ENCODE measurements around the gene MCM6. TPM values are rescaled to one million over a fixed set of nuclear protein-coding genes. Genes with fewer than 3 reads are reported as not detected.
A peak's percentile ranks its signal among the peaks of the same experiment; 100 is the strongest.
"Not testable (repeated sequence)": the region's sequence is repeated elsewhere in the genome, so short reads cannot be mapped to it uniquely, and the experiment has no call there.

MCM6 gene
- polyA plus RNA-seq, 3 donors: 52.9 to 73.6 (median 71.1) TPM

GRCh38 chr2:135885709-135886108, 9.5 kb upstream of the MCM6 start:
- no peak for DNase-seq (ENCODE audit: extremely low read depth in 1 of 11, low read depth in 9 of 11, low spot score in 4 of 11)

DNA sequence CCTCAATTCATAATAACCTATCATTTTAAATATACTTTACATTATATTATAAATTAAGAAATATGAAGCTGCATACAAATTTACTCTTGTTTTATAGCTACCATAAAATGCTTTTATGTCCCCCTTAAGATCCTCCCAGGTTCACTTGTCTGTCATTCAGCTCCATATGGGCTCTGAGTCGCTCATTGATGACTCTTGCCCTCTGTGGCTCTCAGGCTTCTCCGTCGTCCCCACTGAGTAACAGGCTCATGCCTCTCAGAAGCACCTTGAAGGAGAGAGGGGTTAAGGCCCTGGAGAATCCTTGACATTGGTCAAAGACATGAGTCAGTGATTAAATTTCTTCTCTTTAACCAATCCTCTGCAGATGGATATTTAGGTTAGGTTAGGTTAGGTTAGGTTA, 6.2 kb upstream of the MCM6 start:
- no peak for DNase-seq (ENCODE audit: extremely low read depth in 1 of 11, low read depth in 9 of 11, low spot score in 4 of 11)

- DNase-seq (ENCODE audit: extremely low read depth in 1 of 11, low read depth in 9 of 11, low spot score in 4 of 11): not testable (repeated sequence)
These were observed 527 bp upstream of the MCM6 start for GRCh38 chr2:135876770-135877169.

DNA sequence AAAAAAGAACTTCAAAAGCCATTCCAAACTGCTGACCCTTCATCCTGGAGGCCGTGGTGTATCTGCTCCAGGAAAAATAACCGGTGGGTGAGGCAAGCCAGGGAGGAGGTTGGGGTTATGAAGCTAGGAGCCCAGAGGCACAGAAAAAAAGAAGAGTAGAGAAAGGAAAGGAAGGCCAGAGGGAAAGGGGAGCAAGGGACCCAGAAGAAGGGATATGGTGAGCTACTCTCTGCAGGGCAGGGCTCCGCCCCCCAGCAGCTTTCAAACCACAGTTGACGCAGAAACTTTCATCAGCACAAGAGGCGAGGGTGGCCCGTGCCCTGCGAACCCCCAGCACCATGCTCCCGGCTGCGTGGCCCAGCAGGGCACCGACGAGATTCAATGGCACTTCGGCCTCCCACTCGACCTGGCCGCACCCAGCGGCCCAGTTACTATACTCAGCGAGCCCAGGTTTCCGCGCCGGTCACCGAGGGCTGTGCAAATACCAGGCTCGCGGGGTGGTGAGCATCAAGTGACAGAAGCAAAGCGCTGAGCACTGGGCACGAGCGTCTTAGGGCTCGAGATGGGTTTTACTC, 665 bp downstream of the MCM6 start:
- peak in 7 of 11 donors; percentile 21 to 30 (median 28) for DNase-seq (ENCODE audit: extremely low read depth in 1 of 11, low read depth in 9 of 11, low spot score in 4 of 11)

DNA sequence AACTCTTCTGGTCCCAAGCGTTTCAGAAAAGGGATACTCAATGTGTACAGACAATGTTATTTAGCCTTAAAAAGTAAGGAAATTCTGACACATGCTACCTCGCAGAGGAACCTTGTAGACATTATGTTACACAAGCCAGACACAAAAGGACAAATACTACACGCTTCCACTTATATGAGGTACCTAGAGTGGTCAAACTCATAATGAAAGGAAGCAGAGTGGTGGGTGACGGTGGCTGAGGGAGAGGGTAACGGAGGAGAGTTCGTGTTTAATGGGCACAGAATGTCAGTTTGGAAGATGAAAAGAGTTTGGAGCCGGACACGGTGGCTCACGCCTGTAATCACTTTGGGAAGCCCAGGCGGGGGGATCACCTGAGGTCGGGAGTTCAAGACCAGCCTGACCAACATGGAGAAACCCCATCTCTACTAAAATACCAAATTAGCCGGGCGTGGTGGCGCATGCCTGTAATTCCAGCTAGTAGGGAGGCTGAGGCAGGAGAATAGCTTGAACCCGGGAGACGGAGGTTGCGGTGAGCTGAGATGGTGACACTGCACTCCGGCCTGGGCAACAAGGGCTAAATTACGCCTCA, 1.4 kb downstream of the MCM6 start:
- no peak for DNase-seq (ENCODE audit: extremely low read depth in 1 of 11, low read depth in 9 of 11, low spot score in 4 of 11)

- no peak for DNase-seq (ENCODE audit: extremely low read depth in 1 of 11, low read depth in 9 of 11, low spot score in 4 of 11)
These were observed 5.7 kb downstream of the MCM6 start for GRCh38 chr2:135870571-135870970.

DNA sequence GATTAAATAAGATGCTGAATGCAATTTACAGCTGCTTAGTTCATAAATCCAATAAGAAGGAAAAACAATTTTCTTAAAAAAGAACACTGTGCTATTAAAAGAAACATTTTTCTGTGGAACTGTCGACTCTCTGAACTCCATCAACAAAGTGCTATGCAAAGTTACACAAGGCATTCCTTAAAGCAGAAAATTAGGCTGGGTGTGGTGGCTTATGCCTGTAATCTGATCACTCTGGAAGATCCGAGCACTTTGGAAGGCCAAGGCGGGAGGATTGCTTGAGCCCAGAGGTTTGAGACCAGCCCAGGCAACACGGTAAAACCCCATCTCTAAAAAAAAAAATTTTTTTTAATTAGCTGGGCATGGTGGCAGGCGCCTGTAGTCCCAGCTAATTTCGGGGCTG, 13.0 kb downstream of the MCM6 start:
- DNase-seq (ENCODE audit: extremely low read depth in 1 of 11, low read depth in 9 of 11, low spot score in 4 of 11): no peak

GRCh38 chr2:135862718-135863117, 13.5 kb downstream of the MCM6 start:
- DNase-seq (ENCODE audit: extremely low read depth in 1 of 11, low read depth in 9 of 11, low spot score in 4 of 11): no peak

GRCh38 chr2:135853401-135853800, 22.8 kb downstream of the MCM6 start:
- DNase-seq (ENCODE audit: extremely low read depth in 1 of 11, low read depth in 9 of 11, low spot score in 4 of 11): no peak

GRCh38 chr2:135851858-135852257, 24.4 kb downstream of the MCM6 start:
- DNase-seq (ENCODE audit: extremely low read depth in 1 of 11, low read depth in 9 of 11, low spot score in 4 of 11): no peak

DNA sequence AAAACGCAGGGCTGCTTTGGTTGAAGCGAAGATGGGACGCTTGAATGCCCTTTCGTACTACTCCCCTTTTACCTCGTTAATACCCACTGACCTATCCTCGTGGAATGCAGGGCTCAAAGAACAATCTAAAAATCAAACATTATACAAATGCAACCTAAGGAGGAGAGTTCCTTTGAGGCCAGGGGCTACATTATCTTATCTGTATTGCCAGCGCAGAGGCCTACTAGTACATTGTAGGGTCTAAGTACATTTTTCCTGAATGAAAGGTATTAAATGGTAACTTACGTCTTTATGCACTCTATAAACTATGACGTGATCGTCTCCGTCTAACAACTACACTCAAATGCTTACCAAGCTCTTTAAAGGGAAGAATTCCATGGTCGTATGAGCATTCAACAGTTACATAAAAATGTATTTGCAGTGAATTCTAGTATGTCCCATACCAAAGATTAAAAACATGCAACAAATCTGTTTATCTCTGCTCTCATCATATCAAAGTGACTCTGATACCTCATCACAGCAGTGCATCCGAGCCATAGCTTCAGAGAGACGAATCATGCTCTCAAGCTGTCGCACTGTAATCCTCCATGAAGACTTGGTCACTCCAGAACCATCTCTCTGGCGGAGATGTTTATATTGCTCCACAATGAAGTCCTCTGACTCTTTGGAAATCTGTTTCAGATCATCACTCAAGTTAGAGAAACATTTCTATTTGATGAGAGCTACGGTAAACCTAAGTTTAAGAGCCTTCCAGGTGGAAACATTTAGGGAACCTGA, 25.2 kb downstream of the MCM6 start:
- no peak for DNase-seq (ENCODE audit: extremely low read depth in 1 of 11, low read depth in 9 of 11, low spot score in 4 of 11)

DNA sequence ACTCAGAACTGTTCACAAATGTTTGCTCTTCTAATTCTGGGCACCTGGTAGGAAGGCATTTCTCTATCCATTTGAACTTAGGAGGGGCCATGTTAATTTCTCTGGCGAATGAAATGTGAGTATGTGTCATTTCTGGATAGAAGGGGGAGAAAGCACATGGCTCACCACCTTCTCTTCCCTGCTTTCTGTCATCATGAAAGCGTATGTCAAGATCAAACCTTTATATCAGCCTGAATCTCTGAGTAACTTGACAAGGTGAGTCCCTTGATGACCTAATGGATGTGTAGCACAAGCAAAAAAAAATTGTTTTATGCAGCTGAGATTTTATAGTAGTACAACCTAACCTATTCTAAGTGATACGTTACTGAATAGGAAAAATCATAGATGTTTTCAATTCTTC, 27.2 kb downstream of the MCM6 start:
- no peak for DNase-seq (ENCODE audit: extremely low read depth in 1 of 11, low read depth in 9 of 11, low spot score in 4 of 11)

DNA sequence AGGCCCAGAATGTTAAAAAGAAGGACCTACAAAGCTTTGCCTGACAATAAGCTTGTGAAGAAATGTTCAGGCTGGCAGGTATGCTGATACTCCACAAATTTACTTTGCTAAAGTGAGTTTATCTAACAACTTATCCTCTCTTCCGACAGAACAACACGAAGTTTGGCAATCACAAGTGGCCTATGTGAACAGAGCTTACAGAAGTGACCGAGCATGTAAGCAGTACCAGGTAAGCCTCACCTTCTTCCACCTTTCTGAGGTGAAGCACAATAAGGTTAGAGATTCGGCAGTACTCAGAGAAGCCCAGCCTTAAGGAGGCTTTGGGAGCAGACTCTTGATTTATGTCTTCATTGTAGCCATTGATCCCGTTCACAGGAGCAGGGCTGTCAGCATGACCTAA, 30.2 kb downstream of the MCM6 start:
- DNase-seq (ENCODE audit: extremely low read depth in 1 of 11, low read depth in 9 of 11, low spot score in 4 of 11): no peak

- DNase-seq (ENCODE audit: extremely low read depth in 1 of 11, low read depth in 9 of 11, low spot score in 4 of 11): no peak
These were observed 31.0 kb downstream of the MCM6 start for GRCh38 chr2:135845257-135845656.

- no peak for DNase-seq (ENCODE audit: extremely low read depth in 1 of 11, low read depth in 9 of 11, low spot score in 4 of 11)
These were observed 31.8 kb downstream of the MCM6 start for GRCh38 chr2:135844301-135844895.

- DNase-seq (ENCODE audit: extremely low read depth in 1 of 11, low read depth in 9 of 11, low spot score in 4 of 11): no peak
These were observed 32.6 kb downstream of the MCM6 start for GRCh38 chr2:135843671-135844070.

GRCh38 chr2:135840601-135841000, 35.6 kb downstream of the MCM6 start:
- DNase-seq (ENCODE audit: extremely low read depth in 1 of 11, low read depth in 9 of 11, low spot score in 4 of 11): no peak

GRCh38 chr2:135839713-135840112, 36.5 kb downstream of the MCM6 start:
- DNase-seq (ENCODE audit: extremely low read depth in 1 of 11, low read depth in 9 of 11, low spot score in 4 of 11): peak in 1 of 11 donors; percentile 65

DNA sequence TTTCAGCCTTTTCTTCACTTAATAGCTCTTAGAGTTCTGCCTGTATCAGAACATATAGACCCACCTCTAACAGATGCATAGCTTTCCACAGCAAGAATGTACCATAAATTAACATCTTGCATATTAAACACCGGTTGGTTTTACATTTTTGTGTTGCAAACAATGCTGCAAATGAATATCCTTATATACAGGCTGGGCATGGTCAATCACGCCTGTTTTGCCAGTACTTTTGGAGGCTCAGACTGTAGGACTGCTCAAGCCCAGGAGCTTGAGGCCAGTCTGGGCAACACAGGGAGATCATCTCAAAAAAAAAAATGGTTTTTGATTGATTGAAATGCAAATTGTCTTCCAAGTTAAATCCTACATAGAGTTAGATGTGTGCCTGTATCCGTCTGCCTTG, 37.7 kb downstream of the MCM6 start:
- no peak for DNase-seq (ENCODE audit: extremely low read depth in 1 of 11, low read depth in 9 of 11, low spot score in 4 of 11)

GRCh38 chr2:135836596-135837270, 39.5 kb downstream of the MCM6 start, which contains the start of gene LCT:
TSS of gene LCT (minus strand) at chr2:135837184. CDS start at chr2:135837169, 15 bp downstream.
- no peak for DNase-seq (ENCODE audit: extremely low read depth in 1 of 11, low read depth in 9 of 11, low spot score in 4 of 11)

All from renal cortex interstitium (tissue), 11 donors.